ENCODE data around the gene ZNF614. TPM values are rescaled to one million over a fixed set of nuclear protein-coding genes. Genes with fewer than 3 reads are reported as not detected.

The ZNF614 gene
- total and polyA plus RNA-seq, 9 of the 15 experiments (the other 6 are each of a cell fraction or from before 2014, with no cell fraction given): 4.9 to 16.3 (median 11.4) TPM

GRCh38 chr19:52028027-52028779, at the start of gene ZNF614 (continued):
- TF ChIP-seq ZBTB11 (CRISPR knock-in tag; IDR thresholded peaks at IDR 0.05) (peak in 1 of 3 experiments; percentile 71; a peak in 2 of 6 replicates), YY1 (IDR thresholded peaks at IDR 0.05; ENCODE audit: borderline replicate concordance in 1 of 3, control insufficient read depth in 1 of 3, extremely low read depth in 1 of 3, insufficient read depth in 3 of 3, insufficient read length in 1 of 3, insufficient replicate concordance in 2 of 3, low read depth in 1 of 3, low read length in 2 of 3) (peak; percentile 92 to 98 (median 98)), EZH2 (IDR thresholded peaks at IDR 0.05; ENCODE audit: borderline replicate concordance, low read depth, low read length) (no peak), CCNT2 (IDR thresholded peaks at IDR 0.05; ENCODE audit: borderline replicate concordance, extremely low read depth, insufficient read length, low read depth, low read length) (no peak), FOXJ2 (tag; IDR thresholded peaks at IDR 0.05) (peak; percentile 67), MCM7 (IDR thresholded peaks at IDR 0.05) (no peak), FOSL1 (tag; conservative IDR thresholded peaks at IDR 0.05) (peak; percentile 71), FOXP4 (CRISPR knock-in tag; IDR thresholded peaks at IDR 0.05; ENCODE audit: borderline replicate concordance) (0 out of 2 replicates have a peak, but pooled peaks have one; percentile 62), MECOM (CRISPR knock-in tag; IDR thresholded peaks at IDR 0.05) (no peak), MBD2 (IDR thresholded peaks at IDR 0.05; ENCODE audit: borderline replicate concordance, low read depth) (peak; percentile 79; the same call in 1 of the 2 replicates), SNRNP70 (optimal IDR thresholded peaks at IDR 0.05; ENCODE audit: low read depth, low read length) (no peak), NR2C2 (CRISPR knock-in tag; IDR thresholded peaks at IDR 0.05) (peak; percentile 34; the same call in 1 of the 2 replicates), NR2C2 (tag; IDR thresholded peaks at IDR 0.05) (peak; percentile 91), THRB (CRISPR knock-in tag; conservative IDR thresholded peaks at IDR 0.05) (0 out of 2 replicates have a peak, but pooled peaks have one; percentile 18), KAT8 (IDR thresholded peaks at IDR 0.05; ENCODE audit: low read depth) (peak; percentile 86; the same call in 1 of the 2 replicates), CBFA2T3 (IDR thresholded peaks at IDR 0.05) (no peak), HCFC1 (IDR thresholded peaks at IDR 0.05; ENCODE audit: low read depth, low read length) (peak; percentile 94)

All from K562 (cell line).